DOHH2 (cell line): Measurements from ENCODE around the gene DTNB.

Experiments
- EZH2phosphoT487 ChIP-seq: fragments of 200-600 bp; sonication (generic); IDR thresholded peaks from 2 replicates; pipeline ENCODE4 v1.6.1; 2017; ENCODE audit warnings: borderline replicate concordance, mild to moderate bottlenecking, antibody characterized with exemption, low read length, moderate library complexity, mixed read lengths
- TF ChIP-seq, protein P1 (sequence below): fragments of 200-600 bp; sonication (generic); IDR thresholded peaks from one replicate; pipeline ENCODE4 v1.5.1; 2014; ENCODE audit warnings: antibody characterized with exemption, mild to moderate bottlenecking, low read depth, low read length; ENCODE audit not compliant: poor library complexity, severe bottlenecking

DNA sequence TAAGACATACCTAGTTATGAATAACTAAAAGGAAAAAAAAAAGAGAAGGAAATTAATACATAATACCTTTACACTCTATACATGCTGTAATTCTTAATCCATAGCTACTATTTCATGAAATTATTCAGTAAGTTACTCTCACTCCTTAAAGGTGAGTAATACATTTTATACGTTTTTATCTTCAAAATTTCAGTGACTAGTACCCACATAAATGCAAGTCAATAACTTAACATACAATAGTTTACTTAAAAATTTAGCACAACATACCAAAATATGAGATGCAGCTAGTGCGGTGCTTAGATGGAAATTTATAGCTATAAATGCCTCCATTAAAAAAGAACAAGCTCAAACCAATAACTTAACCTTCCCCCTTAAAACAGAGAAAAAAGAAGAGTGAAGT lies 36.0 kb upstream of the DTNB start:
- TF ChIP-seq EZH2phosphoT487 = no peak
- TF ChIP-seq, protein P1, sequence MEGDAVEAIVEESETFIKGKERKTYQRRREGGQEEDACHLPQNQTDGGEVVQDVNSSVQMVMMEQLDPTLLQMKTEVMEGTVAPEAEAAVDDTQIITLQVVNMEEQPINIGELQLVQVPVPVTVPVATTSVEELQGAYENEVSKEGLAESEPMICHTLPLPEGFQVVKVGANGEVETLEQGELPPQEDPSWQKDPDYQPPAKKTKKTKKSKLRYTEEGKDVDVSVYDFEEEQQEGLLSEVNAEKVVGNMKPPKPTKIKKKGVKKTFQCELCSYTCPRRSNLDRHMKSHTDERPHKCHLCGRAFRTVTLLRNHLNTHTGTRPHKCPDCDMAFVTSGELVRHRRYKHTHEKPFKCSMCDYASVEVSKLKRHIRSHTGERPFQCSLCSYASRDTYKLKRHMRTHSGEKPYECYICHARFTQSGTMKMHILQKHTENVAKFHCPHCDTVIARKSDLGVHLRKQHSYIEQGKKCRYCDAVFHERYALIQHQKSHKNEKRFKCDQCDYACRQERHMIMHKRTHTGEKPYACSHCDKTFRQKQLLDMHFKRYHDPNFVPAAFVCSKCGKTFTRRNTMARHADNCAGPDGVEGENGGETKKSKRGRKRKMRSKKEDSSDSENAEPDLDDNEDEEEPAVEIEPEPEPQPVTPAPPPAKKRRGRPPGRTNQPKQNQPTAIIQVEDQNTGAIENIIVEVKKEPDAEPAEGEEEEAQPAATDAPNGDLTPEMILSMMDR = no peak
